H9 (cell line): Measurements from ENCODE around the gene PRF1. TPM values are rescaled to one million over a fixed set of nuclear protein-coding genes. Genes with fewer than 3 reads are reported as not detected.

ENCODE experiments used
- DNase-seq: peaks from one replicate; pipeline ENCODE4 v3.0.0-alpha.2; 2017
- H2AFZ ChIP-seq: one replicate; pipeline ENCODE4 v1.6.1; 2013; ENCODE audit warnings: mild to moderate bottlenecking, low read length, control low read depth, moderate library complexity
- H2AK5ac ChIP-seq: 2 replicates; pipeline ENCODE4 v1.6.1; 2013; ENCODE audit warnings: low read length, control low read depth, mixed read lengths; ENCODE audit not compliant: insufficient read length
- H2BK120ac ChIP-seq: one replicate; pipeline ENCODE4 v1.6.1; 2013; ENCODE audit warnings: low read depth, mild to moderate bottlenecking, low read length, control low read depth, inconsistent platforms; ENCODE audit not compliant: poor library complexity, severe bottlenecking
- H2BK12ac ChIP-seq: 2 replicates; pipeline ENCODE4 v1.6.1; 2013; ENCODE audit warnings: low read length, control low read depth, mixed read lengths, low read depth; ENCODE audit not compliant: insufficient read length
- H2BK15ac ChIP-seq: 2 replicates; pipeline ENCODE4 v1.6.1; 2013; ENCODE audit warnings: low read depth, low read length, control low read depth
- H2BK20ac ChIP-seq: one replicate; pipeline ENCODE4 v1.6.1; 2013; ENCODE audit warnings: low read depth, mild to moderate bottlenecking, low read length, control low read depth, inconsistent platforms; ENCODE audit not compliant: poor library complexity, severe bottlenecking
- H2BK5ac ChIP-seq: 2 replicates; pipeline ENCODE4 v1.6.1; 2013; ENCODE audit warnings: low read length, control low read depth, mixed read lengths; ENCODE audit not compliant: insufficient read length
- H3K14ac ChIP-seq: 2 replicates; pipeline ENCODE4 v1.6.1; 2013; ENCODE audit warnings: low read length, control low read depth; ENCODE audit not compliant: insufficient read depth
- H3K18ac ChIP-seq: 2 replicates; pipeline ENCODE4 v1.6.1; 2013; ENCODE audit warnings: low read depth, mild to moderate bottlenecking, mixed read lengths, low read length, control low read depth; ENCODE audit not compliant: insufficient read length
- H3K23ac ChIP-seq: 2 replicates; pipeline ENCODE4 v1.6.1; 2013; ENCODE audit warnings: low read length, control low read depth, mixed read lengths, low read depth; ENCODE audit not compliant: insufficient read length
- H3K23me2 ChIP-seq: 2 replicates; pipeline ENCODE4 v1.6.1; 2013; ENCODE audit warnings: low read depth, mild to moderate bottlenecking, mixed read lengths, low read length, control low read depth; ENCODE audit not compliant: insufficient read length, poor library complexity, severe bottlenecking
- H3K27ac ChIP-seq: 2 replicates; pipeline ENCODE4 v1.5.1; 2013; ENCODE audit warnings: low read length, control low read depth, mixed read lengths, low read depth; ENCODE audit not compliant: insufficient read length
- H3K27me3 ChIP-seq: 2 replicates; pipeline ENCODE4 v1.6.1; 2013; ENCODE audit warnings: low read length, control low read depth, inconsistent platforms; ENCODE audit not compliant: insufficient read depth
- H3K4ac ChIP-seq: 2 replicates; pipeline ENCODE4 v1.6.1; 2013; ENCODE audit warnings: low read depth, mild to moderate bottlenecking, control low read depth, inconsistent platforms, low read length, moderate library complexity
- H3K4me1 ChIP-seq: 2 replicates; pipeline ENCODE4 v1.6.1; 2013; ENCODE audit warnings: low read length, control low read depth, inconsistent platforms; ENCODE audit not compliant: insufficient read depth
- H3K4me2 ChIP-seq: 2 replicates; pipeline ENCODE4 v1.6.1; 2013; ENCODE audit warnings: low read length, control low read depth, mixed read lengths; ENCODE audit not compliant: insufficient read length, insufficient read depth
- H3K56ac ChIP-seq: 2 replicates; pipeline ENCODE4 v1.6.1; 2013; ENCODE audit warnings: low read depth, mild to moderate bottlenecking, mixed read lengths, low read length, control low read depth; ENCODE audit not compliant: insufficient read length
- H3K79me1 ChIP-seq: 2 replicates; pipeline ENCODE4 v1.6.1; 2013; ENCODE audit warnings: low read depth, mild to moderate bottlenecking, moderate library complexity, low read length, control low read depth, inconsistent platforms; ENCODE audit not compliant: insufficient read depth, poor library complexity, severe bottlenecking
- H3K79me2 ChIP-seq: 2 replicates; pipeline ENCODE4 v1.6.1; 2013; ENCODE audit warnings: low read length, control low read depth, inconsistent platforms; ENCODE audit not compliant: insufficient read depth
- H3K9ac ChIP-seq: 2 replicates; pipeline ENCODE4 v1.6.1; 2013; ENCODE audit warnings: low read length, control low read depth, mixed read lengths; ENCODE audit not compliant: insufficient read length; ENCODE audit errors: extremely low read depth
- H3K9me3 ChIP-seq: one replicate; pipeline ENCODE4 v1.6.1; 2013; ENCODE audit warnings: low read depth, low read length, inconsistent platforms; ENCODE audit not compliant: control insufficient read depth
- H3T11ph ChIP-seq: one replicate; pipeline ENCODE4 v1.6.1; 2013; ENCODE audit warnings: mild to moderate bottlenecking, low read length, control low read depth, inconsistent platforms
- H4K20me1 ChIP-seq: one replicate; pipeline ENCODE4 v1.6.1; 2013; ENCODE audit not compliant: control insufficient read depth, insufficient read length, insufficient read depth
- H4K5ac ChIP-seq: 2 replicates; pipeline ENCODE4 v1.6.1; 2013; ENCODE audit warnings: low read depth, mild to moderate bottlenecking, mixed read lengths, low read length, control low read depth; ENCODE audit not compliant: insufficient read length
- H4K8ac ChIP-seq: replicated peaks from 2 replicates; pipeline ENCODE4 v1.6.1; 2013; ENCODE audit warnings: low read length, control low read depth, mixed read lengths, low read depth; ENCODE audit not compliant: insufficient read length
- H4K91ac ChIP-seq: 2 replicates; pipeline ENCODE4 v1.6.1; 2013; ENCODE audit warnings: low read depth, mild to moderate bottlenecking, moderate library complexity, mixed read lengths, low read length, control low read depth; ENCODE audit not compliant: insufficient read length
- H3K27ac Mint-ChIP-seq, 3 experiments: 2 replicates in 2 of 3; 3 replicates in 1 of 3; pipeline ENCODE4 v1.8.0; 2020 to 2021; ENCODE audit warnings: mixed read lengths in 3 of 3, mild to moderate bottlenecking in 1 of 3, moderate library complexity in 1 of 3
- H3K27me3 Mint-ChIP-seq: 2 replicates; pipeline ENCODE4 v1.8.0; 2021; ENCODE audit warnings: low read depth, mild to moderate bottlenecking, moderate library complexity, mixed read lengths
- H3K36me3 Mint-ChIP-seq, 3 experiments: 2 replicates in 2 of 3; 3 replicates in 1 of 3; pipeline ENCODE4 v1.8.0; 2020 to 2021; ENCODE audit warnings: low read depth in 3 of 3, mixed read lengths in 3 of 3; ENCODE audit not compliant: insufficient read depth in 1 of 3
- H3K4me1 Mint-ChIP-seq, 2 experiments: 2 replicates each; pipeline ENCODE4 v1.8.0; 2020; ENCODE audit warnings: mixed read lengths in 2 of 2
- H3K4me3 Mint-ChIP-seq, 2 experiments: 2 replicates in 1 of 2; 3 replicates in 1 of 2; pipeline ENCODE4 v1.8.0; 2020 to 2021; ENCODE audit warnings: mild to moderate bottlenecking in 2 of 2, mixed read lengths in 2 of 2, moderate library complexity in 1 of 2
- H3K9me3 Mint-ChIP-seq, 2 experiments: 2 replicates in 1 of 2; 3 replicates in 1 of 2; pipeline ENCODE4 v1.8.0; 2020; ENCODE audit warnings: mild to moderate bottlenecking in 2 of 2, mixed read lengths in 2 of 2, moderate library complexity in 1 of 2
- CTCF ChIP-seq: fragments of 200-600 bp; sonication (generic); conservative IDR thresholded peaks from 3 replicates; pipeline ENCODE4 v1.8.0; 2021; ENCODE audit warnings: antibody characterized with exemption, mild to moderate bottlenecking
- WGBS: extraction: QIAGEN DNeasy Blood & Tissue Kit; methylation state at CpG from one replicate; pipeline ENCODE4 v1.1.7; 2013; ENCODE audit warnings: missing lambda C conversion rate, low lambda C conversion rate, mixed read lengths; ENCODE audit not compliant: insufficient read length; ENCODE audit errors: extremely low coverage; 5-methylcytosine and 5-hydroxymethylcytosine counted together
- total RNA-seq: library from RNA; stranded (reverse); gene quantifications from 2 replicates; pipeline ENCODE4 v1.2.1, GENCODE V29; 2021

PRF1 gene
- total RNA-seq, 1 experiment from 2014 or later: not detected

GRCh38 chr10:70649526-70649925 lies 47.0 kb upstream of the PRF1 start:
- Mint-ChIP-seq H3K36me3 (peaks cover 14 to 43% (median 28%) of the 10 kb centered on the region in 3 experiments; a peak in 6 of 7 replicates), H3K27ac (no peak overlapping the region), H3K4me1 (peaks cover 5 to 10% of the 10 kb centered on the region in 2 experiments), H3K4me3 (no peak overlapping the region), H3K27me3 (peaks cover 1% of the 10 kb centered on the region), H3K9me3 (peaks cover 47 to 54% of the 10 kb centered on the region in 2 experiments)
- H2BK12ac ChIP-seq: no peak overlapping the region
- H2BK120ac ChIP-seq: no peak overlapping the region
- H4K20me1 ChIP-seq: no peaks in the 10 kb centered on the region
- no peak overlapping the region for H3K27ac ChIP-seq
- no peak for TF ChIP-seq CTCF
- H3K4ac ChIP-seq: no peak overlapping the region
- H2AFZ ChIP-seq: no peak overlapping the region
- H3K23me2 ChIP-seq: no peaks in the 10 kb centered on the region
- H3K9me3 ChIP-seq: peaks cover 46% of the 10 kb centered on the region
- no peak overlapping the region for H3K56ac ChIP-seq
- DNase-seq: no peak
- no peak overlapping the region for H2BK20ac ChIP-seq
- H3T11ph ChIP-seq: no peak overlapping the region
- H3K9ac ChIP-seq: no peak overlapping the region
- H3K14ac ChIP-seq: no peak overlapping the region
- no CpG with 5 or more reads among the region's 4 CpGs for WGBS
- no peaks in the 10 kb centered on the region for H3K27me3 ChIP-seq
- no peak overlapping the region for H3K4me2 ChIP-seq
- no peaks in the 10 kb centered on the region for H3K79me2 ChIP-seq
- no peak overlapping the region for H4K91ac ChIP-seq
- H3K23ac ChIP-seq: no peak overlapping the region
- H3K4me1 ChIP-seq: no peaks in the 10 kb centered on the region
- no peak overlapping the region for H2BK15ac ChIP-seq
- H3K79me1 ChIP-seq: no peaks in the 10 kb centered on the region
- H4K8ac ChIP-seq: no peak overlapping the region
- no peak overlapping the region for H3K18ac ChIP-seq
- H2BK5ac ChIP-seq: no peak overlapping the region
- H4K5ac ChIP-seq: no peak overlapping the region
- no peak overlapping the region for H2AK5ac ChIP-seq
